H1 (cell line): ENCODE results near the gene ARID4B. TPM values are rescaled to one million over a fixed set of nuclear protein-coding genes. Genes with fewer than 3 reads are reported as not detected.

Experiments used
- CTCF ChIA-PET: fragments of 300-600 bp; sonication (Branson Sonifier 250); formaldehyde crosslinking; loops from one replicate; lab custom pipeline; 2021; ENCODE audit not compliant: partially characterized antibody; lab: Charles Lee
- POLR2A ChIA-PET: fragments of 300-600 bp; sonication (Branson Sonifier 250); formaldehyde crosslinking; loops from one replicate; lab custom pipeline; 2021; ENCODE audit warnings: inconsistent platforms; ENCODE audit not compliant: partially characterized antibody; lab: Charles Lee
- DNase-seq, 2 experiments: peaks; one replicate each; pipeline versions ENCODE4 v3.0.0 to v3.0.0-alpha.2; 2010 to 2022; ENCODE audit warnings: low spot score in 2 of 2, low read depth in 1 of 2, mixed read lengths in 1 of 2
- FAIRE-seq: peaks from 2 replicates; lab custom pipeline; 2011; peaks lifted over from hg19 to GRCh38; lab: Jason Lieb, UNC
- H2AFZ ChIP-seq: 2 replicates; pipeline ENCODE4 v1.8.1; 2012; ENCODE audit warnings: low read length, inconsistent platforms
- H2AK5ac ChIP-seq: 2 replicates; pipeline ENCODE4 v1.6.1; 2013; ENCODE audit warnings: low read depth, low read length
- H2BK120ac ChIP-seq: replicated peaks from 2 replicates; pipeline ENCODE3; 2013; ENCODE audit warnings: low read depth, low read length, inconsistent platforms
- H2BK12ac ChIP-seq: 2 replicates; pipeline ENCODE4 v1.6.1; 2013; ENCODE audit warnings: low read depth, low read length
- H2BK15ac ChIP-seq: 2 replicates; pipeline ENCODE4 v1.6.1; 2013; ENCODE audit warnings: low read length
- H2BK20ac ChIP-seq: 2 replicates; pipeline ENCODE4 v1.6.1; 2013; ENCODE audit warnings: low read length
- H2BK5ac ChIP-seq: 2 replicates; pipeline ENCODE4 v1.6.1; 2013; ENCODE audit warnings: low read depth, low read length
- H3K14ac ChIP-seq: 2 replicates; pipeline ENCODE4 v1.6.1; 2013; ENCODE audit warnings: inconsistent platforms; ENCODE audit not compliant: insufficient read length
- H3K18ac ChIP-seq: 2 replicates; pipeline ENCODE4 v1.6.1; 2013; ENCODE audit warnings: low read length; ENCODE audit errors: extremely low read depth
- H3K23ac ChIP-seq: 2 replicates; pipeline ENCODE4 v1.6.1; 2013; ENCODE audit warnings: inconsistent platforms; ENCODE audit not compliant: insufficient read length
- H3K23me2 ChIP-seq: 2 replicates; pipeline ENCODE4 v1.6.1; 2013; ENCODE audit warnings: low read depth, low read length
- H3K27ac ChIP-seq: 2 replicates; pipeline ENCODE4 v1.6.1; 2011; ENCODE audit warnings: low read depth, low read length, inconsistent platforms
- H3K27me3 ChIP-seq, 4 experiments: replicated peaks in 1 of 4; 1 replicate in 1 of 4; 2 replicates in 3 of 4; pipeline versions ENCODE4 v1.6.1 to v1.8.1; 2011 to 2013; ENCODE audit warnings: low read length in 3 of 4, mild to moderate bottlenecking in 3 of 4, inconsistent platforms in 2 of 4, mixed read lengths in 2 of 4, moderate library complexity in 1 of 4; ENCODE audit not compliant: control insufficient read depth in 3 of 4, insufficient read depth in 3 of 4; ENCODE audit errors: extremely low read depth in 1 of 4
- H3K36me3 ChIP-seq, 4 experiments: 2 replicates each; pipeline versions ENCODE4 v1.6.1 to v1.8.1; 2011 to 2013; ENCODE audit warnings: mild to moderate bottlenecking in 4 of 4, low read length in 3 of 4, moderate library complexity in 2 of 4, control low read depth in 1 of 4, inconsistent platforms in 1 of 4; ENCODE audit not compliant: insufficient read depth in 4 of 4, control insufficient read depth in 2 of 4
- H3K4ac ChIP-seq: replicated peaks from 2 replicates; pipeline ENCODE3; 2013; ENCODE audit warnings: low read length, low read depth, mixed read lengths, inconsistent platforms; ENCODE audit not compliant: insufficient read length
- H3K4me1 ChIP-seq, 4 experiments: replicated peaks in 1 of 4; 1 replicate in 1 of 4; 2 replicates in 3 of 4; pipeline versions ENCODE4 v1.6.1 to v1.8.1; 2011 to 2013; ENCODE audit warnings: low read length in 3 of 4, inconsistent platforms in 2 of 4, mixed read lengths in 1 of 4; ENCODE audit not compliant: insufficient read depth in 4 of 4, control insufficient read depth in 3 of 4
- H3K4me2 ChIP-seq, 2 experiments: 2 replicates each; pipeline versions ENCODE4 v1.6.1 to v1.8.1; 2011 to 2013; ENCODE audit warnings: low read depth in 2 of 2, low read length in 2 of 2, control low read depth in 1 of 2, inconsistent platforms in 1 of 2, mild to moderate bottlenecking in 1 of 2; ENCODE audit not compliant: insufficient read depth in 1 of 2
- H3K4me3 ChIP-seq, 4 experiments: fragments of 200-600, 300-600 bp in 1 of 4; sonication (generic), shearing (Covaris generic), sonication (Bioruptor Twin) in 1 of 4; 2 replicates each; pipeline versions ENCODE4 v1.5.1 to v1.8.1; 2011 to 2016; ENCODE audit warnings: low read length in 4 of 4, low read depth in 3 of 4, control low read depth in 2 of 4, inconsistent platforms in 2 of 4, mild to moderate bottlenecking in 2 of 4, mixed read lengths in 1 of 4, moderate library complexity in 1 of 4; ENCODE audit not compliant: insufficient read depth in 2 of 4; ENCODE audit errors: extremely low read depth in 1 of 4
- H3K56ac ChIP-seq: replicated peaks from 2 replicates; pipeline ENCODE3; 2013; ENCODE audit warnings: low read depth, mild to moderate bottlenecking, mixed read lengths, low read length, inconsistent platforms; ENCODE audit not compliant: insufficient read length
- H3K79me1 ChIP-seq: 2 replicates; pipeline ENCODE4 v1.6.1; 2013; ENCODE audit warnings: low read depth, low read length, control low read depth
- H3K79me2 ChIP-seq, 2 experiments: 2 replicates each; pipeline versions ENCODE4 v1.6.1 to v1.8.1; 2012 to 2013; ENCODE audit warnings: low read length in 2 of 2, mild to moderate bottlenecking in 2 of 2, inconsistent platforms in 1 of 2; ENCODE audit not compliant: insufficient read depth in 2 of 2, control insufficient read depth in 1 of 2
- H3K9ac ChIP-seq, 4 experiments: replicated peaks in 1 of 4; 1 replicate in 1 of 4; 2 replicates in 3 of 4; pipeline versions ENCODE4 v1.6.1 to v1.8.1; 2011 to 2013; ENCODE audit warnings: low read depth in 3 of 4, low read length in 3 of 4, control low read depth in 2 of 4, mild to moderate bottlenecking in 2 of 4, moderate library complexity in 2 of 4, inconsistent platforms in 1 of 4; ENCODE audit errors: extremely low read depth in 1 of 4
- H3K9me3 ChIP-seq, 2 experiments: 2 replicates each; pipeline versions ENCODE4 v1.6.1 to v1.8.1; 2012 to 2013; ENCODE audit warnings: mild to moderate bottlenecking in 2 of 2, moderate library complexity in 2 of 2, control low read depth in 1 of 2, inconsistent platforms in 1 of 2, low read depth in 1 of 2, low read length in 1 of 2, mixed read lengths in 1 of 2; ENCODE audit not compliant: insufficient read depth in 2 of 2
- H4K20me1 ChIP-seq, 2 experiments: replicated peaks in 1 of 2; 2 replicates each; pipeline versions ENCODE3 to v1.8.1; 2011 to 2013; ENCODE audit warnings: inconsistent platforms in 2 of 2, low read length in 2 of 2, mild to moderate bottlenecking in 1 of 2; ENCODE audit not compliant: insufficient read depth in 2 of 2, control insufficient read depth in 1 of 2
- H4K5ac ChIP-seq: 2 replicates; pipeline ENCODE4 v1.6.1; 2013; ENCODE audit warnings: low read length, low read depth, mixed read lengths, inconsistent platforms; ENCODE audit not compliant: insufficient read length
- H4K8ac ChIP-seq: 2 replicates; pipeline ENCODE4 v1.8.0; 2013; ENCODE audit warnings: mild to moderate bottlenecking, moderate library complexity, low read length, inconsistent platforms; ENCODE audit not compliant: insufficient read depth; ENCODE audit errors: extremely low read depth
- H4K91ac ChIP-seq: replicated peaks from 2 replicates; pipeline ENCODE3; 2013; ENCODE audit warnings: low read length, mixed read lengths, inconsistent platforms; ENCODE audit not compliant: insufficient read length
- BRCA1 ChIP-seq: IDR thresholded peaks from 2 replicates; pipeline ENCODE4 v1.6.1; 2012; ENCODE audit warnings: low read depth, low read length, improper control_type of control experiment
- JUND ChIP-seq: IDR thresholded peaks from 2 replicates; pipeline ENCODE4 v1.6.1; 2011; ENCODE audit warnings: mild to moderate bottlenecking, improper control_type of control experiment, low read length
- KDM1A ChIP-seq: fragments of 200-600, 300-600 bp; sonication (generic); IDR thresholded peaks from 2 replicates; pipeline ENCODE4 v1.7.1; 2016; ENCODE audit warnings: mild to moderate bottlenecking, low read length, borderline replicate concordance
- MAFK ChIP-seq: IDR thresholded peaks from 2 replicates; pipeline ENCODE4 v1.6.1; 2012; ENCODE audit warnings: low read depth, mild to moderate bottlenecking, improper control_type of control experiment, low read length
- RBBP5 ChIP-seq: IDR thresholded peaks from 2 replicates; pipeline ENCODE4 v1.7.1; 2012; ENCODE audit warnings: low read depth, mild to moderate bottlenecking, inconsistent platforms, low read length, moderate library complexity, borderline replicate concordance
- RNF2 ChIP-seq: fragments of 200-900, 300-1000 bp; sonication (generic); IDR thresholded peaks from 2 replicates; pipeline ENCODE4 v1.7.1; 2016; ENCODE audit warnings: borderline replicate concordance, low read depth, mild to moderate bottlenecking, antibody characterized with exemption, low read length; ENCODE audit not compliant: poor library complexity, severe bottlenecking; ENCODE audit errors: missing control alignments
- SIX5 ChIP-seq: IDR thresholded peaks from 2 replicates; pipeline ENCODE4 v1.6.1; 2011; ENCODE audit warnings: mild to moderate bottlenecking, low read depth, low read length
- WGBS, 2 experiments: shearing (Covaris generic) in 1 of 2; methylation state at CpG; one replicate each; pipeline versions ENCODE4 v1.1.6 to v1.1.7; 2013 to 2015; ENCODE audit warnings: low lambda C conversion rate in 2 of 2, mixed read lengths in 2 of 2, inconsistent platforms in 1 of 2, low coverage in 1 of 2, missing lambda C conversion rate in 1 of 2; ENCODE audit not compliant: insufficient replicate concordance in 2 of 2, insufficient coverage in 1 of 2, insufficient read length in 1 of 2; ENCODE audit errors: extremely low coverage in 1 of 2, missing lambda C conversion rate in 1 of 2; 5-methylcytosine and 5-hydroxymethylcytosine counted together
- polyA plus RNA-seq, 7 experiments: library from polyadenylated mRNA; depleted of rRNA in 3 of 7; stranded (reverse) in 5 of 7; unstranded in 2 of 7; fragments of >200 nt in 5 of 7; fragments of 200-250 nt in 2 of 7; gene quantifications; 1 replicate in 5 of 7; 2 replicates in 1 of 7; 4 replicates in 1 of 7; pipeline versions ENCODE4 v1.2.1 to v1.2.3, GENCODE V29; 2011 to 2013; ENCODE audit warnings: missing spikeins in 2 of 7, mixed read lengths in 2 of 7
- total RNA-seq: library from RNA; stranded (reverse); fragmentation: NEBNext Ultra II Directional; extraction: Animal tissue kit (Norgen Biotek cat#: 25700); gene quantifications from 2 replicates; pipeline ENCODE4 v1.2.1, GENCODE V29; 2021

Gene ARID4B
- total and polyA plus RNA-seq, 2 of the 8 experiments (the other 6 are each of a cell fraction or from before 2014, with no cell fraction given), result 5.1 to 28.8 TPM

- no peak overlapping the region for H3K4ac ChIP-seq
- no peak overlapping the region for H3K56ac ChIP-seq
- H3K27me3 ChIP-seq, result no peaks in the 10 kb centered on the region
- H4K20me1 ChIP-seq, result peaks cover 0 to 3% of the 10 kb centered on the region in 2 experiments
- TF ChIP-seq JUND (no peak), RNF2 (no peak), RBBP5 (no peak), SIX5 (no peak), KDM1A (no peak), MAFK (no peak), BRCA1 (no peak)
- no peak overlapping the region for H3K9ac ChIP-seq
- H3K4me2 ChIP-seq, result no peak overlapping the region
- no peak overlapping the region for H2BK120ac ChIP-seq
- ChIA-PET POLR2A (interaction anchor here (0.6 to 0.9 kb wide), 2 partner anchors 41 to 94 kb away, joined by 3 to 4 read pairs; no protein-coding TSS in a partner anchor), CTCF (interaction anchor here (0.6 to 1.2 kb wide), 3 partner anchors 13 to 1300 kb away, joined by 3 to 5 read pairs (median 3); no protein-coding TSS in a partner anchor)
- no peak overlapping the region for H3K4me3 ChIP-seq
- no peak overlapping the region for H3K14ac ChIP-seq
- no peak overlapping the region for H2BK5ac ChIP-seq
- H3K79me2 ChIP-seq, result no peaks in the 10 kb centered on the region; a peak in 1 of 4 replicates
- no peak for FAIRE-seq
- no peak overlapping the region for H2BK20ac ChIP-seq
- no peak overlapping the region for H2AK5ac ChIP-seq
- peaks cover 2 to 70% (median 17%) of the 10 kb centered on the region in 4 experiments; a peak in 7 of 8 replicates for H3K36me3 ChIP-seq
- no peaks in the 10 kb centered on the region for H3K9me3 ChIP-seq
- H2AFZ ChIP-seq, result no peak overlapping the region
- no peaks in the 10 kb centered on the region for H3K4me1 ChIP-seq
- no peak overlapping the region for H4K5ac ChIP-seq
- H3K23me2 ChIP-seq, result no peaks in the 10 kb centered on the region
- 77% methylated on average over 1 of the region's 1 CpG; no CpG with 5 or more reads in 1 of the 2 experiments for WGBS, 2 experiments
- no peak overlapping the region for H4K8ac ChIP-seq
- H3K79me1 ChIP-seq, result no peaks in the 10 kb centered on the region
- H3K23ac ChIP-seq, result no peak overlapping the region
- no peak for DNase-seq
- no peak overlapping the region for H3K18ac ChIP-seq
- H2BK15ac ChIP-seq, result no peak overlapping the region
- H2BK12ac ChIP-seq, result no peak overlapping the region
- no peak overlapping the region for H3K27ac ChIP-seq
- H4K91ac ChIP-seq, result no peak overlapping the region
Measured at GRCh38 chr1:235226933-235227332, 101.0 kb downstream of the ARID4B start.
